HepG2 (cell line): Measurements from ENCODE around the gene RNF14. TPM values are rescaled to one million over a fixed set of nuclear protein-coding genes. Genes with fewer than 3 reads are reported as not detected.

Experiments
- AGO1 ChIP-seq: fragments of 200-400 bp; formaldehyde crosslinking; IDR thresholded peaks from 2 replicates; pipeline ENCODE4 v1.6.1; 2017; ENCODE audit warnings: mild to moderate bottlenecking, low read depth, low read length, moderate library complexity; ENCODE audit not compliant: poor library complexity, severe bottlenecking
- CBX5 ChIP-seq: sonication (generic); formaldehyde crosslinking; IDR thresholded peaks from 2 replicates; pipeline ENCODE4 v1.4.0; 2020; ENCODE audit warnings: missing genetic modification reagents, borderline replicate concordance
- GABPB1 ChIP-seq: IDR thresholded peaks from 2 replicates; pipeline ENCODE4 v1.6.1; 2016; ENCODE audit warnings: mild to moderate bottlenecking, missing genetic modification reagents, moderate library complexity, missing compliant biosample characterization
- HHEX ChIP-seq: IDR thresholded peaks from 2 replicates; pipeline ENCODE4 v1.6.1; 2016; ENCODE audit warnings: control low read depth
- ISX ChIP-seq: sonication (generic); formaldehyde crosslinking; conservative IDR thresholded peaks from 2 replicates; pipeline ENCODE4 v1.5.0; 2020; ENCODE audit warnings: missing genetic modification reagents
- KLF13 ChIP-seq: sonication (generic); formaldehyde crosslinking; IDR thresholded peaks from 2 replicates; pipeline ENCODE4 v1.4.0; 2020; ENCODE audit warnings: mild to moderate bottlenecking, missing genetic modification reagents
- MTF2 ChIP-seq: sonication (generic); formaldehyde crosslinking; IDR thresholded peaks from 2 replicates; pipeline ENCODE4 v1.5.0; 2020; ENCODE audit warnings: missing genetic modification reagents, borderline replicate concordance
- MYNN ChIP-seq: sonication (generic); formaldehyde crosslinking; IDR thresholded peaks from 2 replicates; pipeline ENCODE4 v1.4.0; 2020; ENCODE audit warnings: mild to moderate bottlenecking, low read depth, missing genetic modification reagents
- NCOA2 ChIP-seq: sonication (generic); formaldehyde crosslinking; IDR thresholded peaks from 2 replicates; pipeline ENCODE4 v1.8.0; 2022; ENCODE audit warnings: inconsistent platforms
- PAX8 ChIP-seq: sonication (generic); formaldehyde crosslinking; IDR thresholded peaks from 2 replicates; pipeline ENCODE4 v1.8.0; 2022; ENCODE audit warnings: mild to moderate bottlenecking, missing genetic modification reagents, borderline replicate concordance
- RBFOX2 ChIP-seq: fragments of 200-400 bp; formaldehyde crosslinking; IDR thresholded peaks from 2 replicates; pipeline ENCODE4 v1.6.1; 2017; ENCODE audit warnings: low read depth, mild to moderate bottlenecking, low read length
- SATB2 ChIP-seq: sonication (generic); formaldehyde crosslinking; IDR thresholded peaks from 2 replicates; pipeline ENCODE4 v1.5.0; 2020; ENCODE audit warnings: missing genetic modification reagents
- SRSF4 ChIP-seq: fragments of 200-400 bp; formaldehyde crosslinking; IDR thresholded peaks from one replicate; pipeline ENCODE4 v1.6.1; 2018; ENCODE audit warnings: mild to moderate bottlenecking, low read depth, low read length, moderate library complexity; ENCODE audit not compliant: poor library complexity, severe bottlenecking
- YY1 ChIP-seq: IDR thresholded peaks from 2 replicates; pipeline ENCODE4 v1.6.1; 2011; ENCODE audit warnings: low read length, low read depth, moderate library complexity, mild to moderate bottlenecking; ENCODE audit not compliant: insufficient read depth, insufficient replicate concordance
- ZKSCAN8 ChIP-seq: IDR thresholded peaks from 2 replicates; pipeline ENCODE4 v1.6.1; 2016; ENCODE audit warnings: borderline replicate concordance, missing genetic modification reagents, missing compliant biosample characterization
- ZNF326 ChIP-seq: sonication (generic); formaldehyde crosslinking; IDR thresholded peaks from 2 replicates; pipeline ENCODE4 v1.4.0; 2020; ENCODE audit warnings: missing genetic modification reagents, borderline replicate concordance
- ZNF44 ChIP-seq: sonication (generic); formaldehyde crosslinking; IDR thresholded peaks from 2 replicates; pipeline ENCODE4 v1.5.1; 2020; ENCODE audit warnings: mild to moderate bottlenecking, missing genetic modification reagents
- ZNF616 ChIP-seq: sonication (generic); formaldehyde crosslinking; IDR thresholded peaks from 2 replicates; pipeline ENCODE4 v1.5.0; 2020; ENCODE audit warnings: low read depth, mild to moderate bottlenecking, missing genetic modification reagents
- ZNF746 ChIP-seq: sonication (generic); formaldehyde crosslinking; IDR thresholded peaks from 2 replicates; pipeline ENCODE4 v1.8.0; 2022; ENCODE audit warnings: mild to moderate bottlenecking, missing genetic modification reagents
- ZSCAN12 ChIP-seq: sonication (generic); formaldehyde crosslinking; IDR thresholded peaks from 2 replicates; pipeline ENCODE4 v1.9.0; 2021; ENCODE audit warnings: mild to moderate bottlenecking, missing genetic modification reagents
- ZSCAN20 ChIP-seq: sonication (generic); formaldehyde crosslinking; IDR thresholded peaks from 2 replicates; pipeline ENCODE4 v1.4.0; 2020; ENCODE audit warnings: missing genetic modification reagents, mild to moderate bottlenecking, borderline replicate concordance
- polyA plus RNA-seq, 8 experiments: library from polyadenylated mRNA; depleted of rRNA in 3 of 8; stranded (reverse) in 7 of 8; unstranded in 1 of 8; fragments of >200 nt; fragmentation: Illumina TruSeq in 4 of 8; extraction: Trizol in 4 of 8; gene quantifications; 2 replicates each; pipeline versions ENCODE4 v1.2.1 to v1.2.3, GENCODE V29; 2011 to 2016; ENCODE audit warnings: low read depth in 4 of 8, missing spikeins in 1 of 8, mixed read lengths in 1 of 8; ENCODE audit not compliant: insufficient read depth in 1 of 8
- total RNA-seq, 5 experiments: library from RNA; depleted of rRNA; stranded (reverse); fragments of >200 nt; fragmentation: Illumina TruSeq; extraction: Trizol; gene quantifications; 2 replicates each; pipeline ENCODE4 v1.2.3, GENCODE V29; 2016; ENCODE audit warnings: low read depth in 1 of 5
- TF ChIP-seq, protein P1 (sequence below): sonication (generic); formaldehyde crosslinking; IDR thresholded peaks from 2 replicates; pipeline ENCODE4 v1.9.0; 2021; ENCODE audit warnings: missing genetic modification reagents, borderline replicate concordance
- TF ChIP-seq, protein P2 (sequence below): IDR thresholded peaks from 2 replicates; pipeline ENCODE4 v1.6.1; 2016

RNF14 gene
- total and polyA plus RNA-seq, 2 of the 13 experiments (the other 11 are each of a cell fraction or from before 2014, with no cell fraction given) = 11.3 to 28.1 TPM

DNA sequence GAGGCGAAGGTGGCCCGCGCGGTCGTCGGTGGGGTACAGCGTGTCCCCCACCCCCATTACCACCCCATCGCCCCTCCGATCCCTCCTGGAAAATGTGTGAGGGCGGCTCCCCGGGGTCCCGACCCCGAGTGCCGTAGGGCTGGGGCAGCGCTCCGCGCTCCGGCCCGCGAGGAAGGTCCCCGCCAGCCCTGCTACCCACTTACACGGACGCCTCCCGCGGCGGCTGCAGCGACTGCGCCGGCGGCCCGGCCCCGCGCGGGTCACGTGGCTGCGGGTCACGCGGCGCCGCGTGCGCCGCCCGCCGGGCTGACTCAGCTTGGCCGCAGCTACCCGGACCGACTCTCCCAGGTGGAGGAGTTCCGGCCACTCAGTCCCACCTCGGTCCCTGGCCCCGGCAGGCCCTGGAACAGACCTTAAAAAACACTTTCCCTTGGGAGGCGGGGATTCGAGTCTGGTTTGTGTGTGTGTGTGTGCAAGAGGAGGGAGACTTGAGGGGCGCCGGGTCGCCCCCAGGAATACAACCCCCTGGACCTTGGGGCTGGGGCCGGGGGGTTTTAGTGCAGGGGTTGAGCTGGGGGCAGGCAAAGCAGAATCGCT lies 44.0 kb downstream of the RNF14 start, which contains the start of gene GNPDA1 (continued):
- peak; percentile 81 for TF ChIP-seq RBFOX2
- 0 out of 2 replicates have a peak, but pooled peaks have one; percentile 46 for TF ChIP-seq ISX (CRISPR knock-in tag)
- no peak for TF ChIP-seq ZNF326 (CRISPR knock-in tag)
- TF ChIP-seq, protein P1, sequence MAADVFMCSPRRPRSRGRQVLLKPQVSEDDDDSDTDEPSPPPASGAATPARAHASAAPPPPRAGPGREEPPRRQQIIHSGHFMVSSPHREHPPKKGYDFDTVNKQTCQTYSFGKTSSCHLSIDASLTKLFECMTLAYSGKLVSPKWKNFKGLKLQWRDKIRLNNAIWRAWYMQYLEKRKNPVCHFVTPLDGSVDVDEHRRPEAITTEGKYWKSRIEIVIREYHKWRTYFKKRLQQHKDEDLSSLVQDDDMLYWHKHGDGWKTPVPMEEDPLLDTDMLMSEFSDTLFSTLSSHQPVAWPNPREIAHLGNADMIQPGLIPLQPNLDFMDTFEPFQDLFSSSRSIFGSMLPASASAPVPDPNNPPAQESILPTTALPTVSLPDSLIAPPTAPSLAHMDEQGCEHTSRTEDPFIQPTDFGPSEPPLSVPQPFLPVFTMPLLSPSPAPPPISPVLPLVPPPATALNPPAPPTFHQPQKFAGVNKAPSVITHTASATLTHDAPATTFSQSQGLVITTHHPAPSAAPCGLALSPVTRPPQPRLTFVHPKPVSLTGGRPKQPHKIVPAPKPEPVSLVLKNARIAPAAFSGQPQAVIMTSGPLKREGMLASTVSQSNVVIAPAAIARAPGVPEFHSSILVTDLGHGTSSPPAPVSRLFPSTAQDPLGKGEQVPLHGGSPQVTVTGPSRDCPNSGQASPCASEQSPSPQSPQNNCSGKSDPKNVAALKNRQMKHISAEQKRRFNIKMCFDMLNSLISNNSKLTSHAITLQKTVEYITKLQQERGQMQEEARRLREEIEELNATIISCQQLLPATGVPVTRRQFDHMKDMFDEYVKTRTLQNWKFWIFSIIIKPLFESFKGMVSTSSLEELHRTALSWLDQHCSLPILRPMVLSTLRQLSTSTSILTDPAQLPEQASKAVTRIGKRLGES (CRISPR knock-in tag) = 0 out of 2 replicates have a peak, but pooled peaks have one; percentile 53
- TF ChIP-seq ZSCAN20 (CRISPR knock-in tag) = 0 out of 2 replicates have a peak, but pooled peaks have one; percentile 44
- TF ChIP-seq CBX5 = peak; percentile 33; the same call in 1 of the 2 replicates
- TF ChIP-seq YY1 = peak; percentile 39
- 0 out of 2 replicates have a peak, but pooled peaks have one; percentile 21 for TF ChIP-seq SATB2 (CRISPR knock-in tag)
- TF ChIP-seq KLF13 = no peak
- no peak for TF ChIP-seq PAX8
- no peak for TF ChIP-seq MTF2 (CRISPR knock-in tag)
- TF ChIP-seq SRSF4 = no peak
- TF ChIP-seq, protein P2, sequence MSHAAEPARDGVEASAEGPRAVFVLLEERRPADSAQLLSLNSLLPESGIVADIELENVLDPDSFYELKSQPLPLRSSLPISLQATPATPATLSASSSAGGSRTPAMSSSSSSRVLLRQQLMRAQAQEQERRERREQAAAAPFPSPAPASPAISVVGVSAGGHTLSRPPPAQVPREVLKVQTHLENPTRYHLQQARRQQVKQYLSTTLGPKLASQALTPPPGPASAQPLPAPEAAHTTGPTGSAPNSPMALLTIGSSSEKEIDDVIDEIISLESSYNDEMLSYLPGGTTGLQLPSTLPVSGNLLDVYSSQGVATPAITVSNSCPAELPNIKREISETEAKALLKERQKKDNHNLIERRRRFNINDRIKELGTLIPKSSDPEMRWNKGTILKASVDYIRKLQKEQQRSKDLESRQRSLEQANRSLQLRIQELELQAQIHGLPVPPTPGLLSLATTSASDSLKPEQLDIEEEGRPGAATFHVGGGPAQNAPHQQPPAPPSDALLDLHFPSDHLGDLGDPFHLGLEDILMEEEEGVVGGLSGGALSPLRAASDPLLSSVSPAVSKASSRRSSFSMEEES (CRISPR knock-in tag) = peak; percentile 66
- TF ChIP-seq ZNF44 (CRISPR knock-in tag) = no peak; the same call in 1 of the 2 replicates
- TF ChIP-seq NCOA2 (CRISPR knock-in tag) = peak; percentile 30; the same call in 1 of the 2 replicates
- no peak for TF ChIP-seq ZNF746 (CRISPR knock-in tag)
- no peak for TF ChIP-seq ZKSCAN8 (CRISPR knock-in tag)
- peak; percentile 68; the same call in 1 of the 2 replicates for TF ChIP-seq GABPB1 (CRISPR knock-in tag)
- peak; percentile 61; the same call in 1 of the 2 replicates for TF ChIP-seq ZSCAN12
- no peak for TF ChIP-seq MYNN
- no peak for TF ChIP-seq AGO1
- TF ChIP-seq HHEX (CRISPR knock-in tag) = no peak
- TF ChIP-seq ZNF616 (CRISPR knock-in tag) = peak; percentile 55; the same call in 1 of the 2 replicates
